H1 (cell line): ENCODE data around the gene TEX14. TPM values are rescaled to one million over a fixed set of nuclear protein-coding genes. Genes with fewer than 3 reads are reported as not detected.

Experiments
- CTCF ChIA-PET: fragments of 300-600 bp; sonication (Branson Sonifier 250); formaldehyde crosslinking; loops from one replicate; lab custom pipeline; 2021; ENCODE audit not compliant: partially characterized antibody; lab: Charles Lee
- POLR2A ChIA-PET: fragments of 300-600 bp; sonication (Branson Sonifier 250); formaldehyde crosslinking; loops from one replicate; lab custom pipeline; 2021; ENCODE audit warnings: inconsistent platforms; ENCODE audit not compliant: partially characterized antibody; lab: Charles Lee
- DNase-seq, 2 experiments: peaks; one replicate each; pipeline versions ENCODE4 v3.0.0 to v3.0.0-alpha.2; 2010 to 2022; ENCODE audit warnings: low spot score in 2 of 2, low read depth in 1 of 2, mixed read lengths in 1 of 2
- FAIRE-seq: peaks from 2 replicates; lab custom pipeline; 2011; peaks lifted over from hg19 to GRCh38; lab: Jason Lieb, UNC
- H2AFZ ChIP-seq: 2 replicates; pipeline ENCODE4 v1.8.1; 2012; ENCODE audit warnings: low read length, inconsistent platforms
- H2AK5ac ChIP-seq: 2 replicates; pipeline ENCODE4 v1.6.1; 2013; ENCODE audit warnings: low read depth, low read length
- H2BK120ac ChIP-seq: replicated peaks from 2 replicates; pipeline ENCODE3; 2013; ENCODE audit warnings: low read depth, low read length, inconsistent platforms
- H2BK12ac ChIP-seq: 2 replicates; pipeline ENCODE4 v1.6.1; 2013; ENCODE audit warnings: low read depth, low read length
- H2BK15ac ChIP-seq: 2 replicates; pipeline ENCODE4 v1.6.1; 2013; ENCODE audit warnings: low read length
- H2BK20ac ChIP-seq: 2 replicates; pipeline ENCODE4 v1.6.1; 2013; ENCODE audit warnings: low read length
- H2BK5ac ChIP-seq: 2 replicates; pipeline ENCODE4 v1.6.1; 2013; ENCODE audit warnings: low read depth, low read length
- H3K14ac ChIP-seq: 2 replicates; pipeline ENCODE4 v1.6.1; 2013; ENCODE audit warnings: inconsistent platforms; ENCODE audit not compliant: insufficient read length
- H3K18ac ChIP-seq: 2 replicates; pipeline ENCODE4 v1.6.1; 2013; ENCODE audit warnings: low read length; ENCODE audit errors: extremely low read depth
- H3K23ac ChIP-seq: 2 replicates; pipeline ENCODE4 v1.6.1; 2013; ENCODE audit warnings: inconsistent platforms; ENCODE audit not compliant: insufficient read length
- H3K23me2 ChIP-seq: 2 replicates; pipeline ENCODE4 v1.6.1; 2013; ENCODE audit warnings: low read depth, low read length
- H3K27ac ChIP-seq: 2 replicates; pipeline ENCODE4 v1.6.1; 2011; ENCODE audit warnings: low read depth, low read length, inconsistent platforms
- H3K27me3 ChIP-seq, 4 experiments: replicated peaks in 1 of 4; 1 replicate in 1 of 4; 2 replicates in 3 of 4; pipeline versions ENCODE4 v1.6.1 to v1.8.1; 2011 to 2013; ENCODE audit warnings: low read length in 3 of 4, mild to moderate bottlenecking in 3 of 4, inconsistent platforms in 2 of 4, mixed read lengths in 2 of 4, moderate library complexity in 1 of 4; ENCODE audit not compliant: control insufficient read depth in 3 of 4, insufficient read depth in 3 of 4; ENCODE audit errors: extremely low read depth in 1 of 4
- H3K36me3 ChIP-seq, 4 experiments: 2 replicates each; pipeline versions ENCODE4 v1.6.1 to v1.8.1; 2011 to 2013; ENCODE audit warnings: mild to moderate bottlenecking in 4 of 4, low read length in 3 of 4, moderate library complexity in 2 of 4, control low read depth in 1 of 4, inconsistent platforms in 1 of 4; ENCODE audit not compliant: insufficient read depth in 4 of 4, control insufficient read depth in 2 of 4
- H3K4ac ChIP-seq: replicated peaks from 2 replicates; pipeline ENCODE3; 2013; ENCODE audit warnings: low read length, low read depth, mixed read lengths, inconsistent platforms; ENCODE audit not compliant: insufficient read length
- H3K4me1 ChIP-seq, 4 experiments: replicated peaks in 1 of 4; 1 replicate in 1 of 4; 2 replicates in 3 of 4; pipeline versions ENCODE4 v1.6.1 to v1.8.1; 2011 to 2013; ENCODE audit warnings: low read length in 3 of 4, inconsistent platforms in 2 of 4, mixed read lengths in 1 of 4; ENCODE audit not compliant: insufficient read depth in 4 of 4, control insufficient read depth in 3 of 4
- H3K4me2 ChIP-seq, 2 experiments: 2 replicates each; pipeline versions ENCODE4 v1.6.1 to v1.8.1; 2011 to 2013; ENCODE audit warnings: low read depth in 2 of 2, low read length in 2 of 2, control low read depth in 1 of 2, inconsistent platforms in 1 of 2, mild to moderate bottlenecking in 1 of 2; ENCODE audit not compliant: insufficient read depth in 1 of 2
- H3K4me3 ChIP-seq, 4 experiments: fragments of 200-600, 300-600 bp in 1 of 4; sonication (generic), shearing (Covaris generic), sonication (Bioruptor Twin) in 1 of 4; 2 replicates each; pipeline versions ENCODE4 v1.5.1 to v1.8.1; 2011 to 2016; ENCODE audit warnings: low read length in 4 of 4, low read depth in 3 of 4, control low read depth in 2 of 4, inconsistent platforms in 2 of 4, mild to moderate bottlenecking in 2 of 4, mixed read lengths in 1 of 4, moderate library complexity in 1 of 4; ENCODE audit not compliant: insufficient read depth in 2 of 4; ENCODE audit errors: extremely low read depth in 1 of 4
- H3K56ac ChIP-seq: replicated peaks from 2 replicates; pipeline ENCODE3; 2013; ENCODE audit warnings: low read depth, mild to moderate bottlenecking, mixed read lengths, low read length, inconsistent platforms; ENCODE audit not compliant: insufficient read length
- H3K79me1 ChIP-seq: 2 replicates; pipeline ENCODE4 v1.6.1; 2013; ENCODE audit warnings: low read depth, low read length, control low read depth
- H3K79me2 ChIP-seq, 2 experiments: 2 replicates each; pipeline versions ENCODE4 v1.6.1 to v1.8.1; 2012 to 2013; ENCODE audit warnings: low read length in 2 of 2, mild to moderate bottlenecking in 2 of 2, inconsistent platforms in 1 of 2; ENCODE audit not compliant: insufficient read depth in 2 of 2, control insufficient read depth in 1 of 2
- H3K9ac ChIP-seq, 4 experiments: replicated peaks in 1 of 4; 1 replicate in 1 of 4; 2 replicates in 3 of 4; pipeline versions ENCODE4 v1.6.1 to v1.8.1; 2011 to 2013; ENCODE audit warnings: low read depth in 3 of 4, low read length in 3 of 4, control low read depth in 2 of 4, mild to moderate bottlenecking in 2 of 4, moderate library complexity in 2 of 4, inconsistent platforms in 1 of 4; ENCODE audit errors: extremely low read depth in 1 of 4
- H3K9me3 ChIP-seq, 2 experiments: 2 replicates each; pipeline versions ENCODE4 v1.6.1 to v1.8.1; 2012 to 2013; ENCODE audit warnings: mild to moderate bottlenecking in 2 of 2, moderate library complexity in 2 of 2, control low read depth in 1 of 2, inconsistent platforms in 1 of 2, low read depth in 1 of 2, low read length in 1 of 2, mixed read lengths in 1 of 2; ENCODE audit not compliant: insufficient read depth in 2 of 2
- H4K20me1 ChIP-seq, 2 experiments: replicated peaks in 1 of 2; 2 replicates each; pipeline versions ENCODE3 to v1.8.1; 2011 to 2013; ENCODE audit warnings: inconsistent platforms in 2 of 2, low read length in 2 of 2, mild to moderate bottlenecking in 1 of 2; ENCODE audit not compliant: insufficient read depth in 2 of 2, control insufficient read depth in 1 of 2
- H4K5ac ChIP-seq: 2 replicates; pipeline ENCODE4 v1.6.1; 2013; ENCODE audit warnings: low read length, low read depth, mixed read lengths, inconsistent platforms; ENCODE audit not compliant: insufficient read length
- H4K8ac ChIP-seq: 2 replicates; pipeline ENCODE4 v1.8.0; 2013; ENCODE audit warnings: mild to moderate bottlenecking, moderate library complexity, low read length, inconsistent platforms; ENCODE audit not compliant: insufficient read depth; ENCODE audit errors: extremely low read depth
- H4K91ac ChIP-seq: replicated peaks from 2 replicates; pipeline ENCODE3; 2013; ENCODE audit warnings: low read length, mixed read lengths, inconsistent platforms; ENCODE audit not compliant: insufficient read length
- ASH2L ChIP-seq: fragments of 200-600, 300-600 bp; sonication (generic); IDR thresholded peaks from one replicate; pipeline ENCODE4 v1.7.1; 2017; ENCODE audit warnings: low read length
- BACH1 ChIP-seq: IDR thresholded peaks from 2 replicates; pipeline ENCODE4 v1.6.1; 2012; ENCODE audit warnings: low read length, improper control_type of control experiment
- CTBP2 ChIP-seq: IDR thresholded peaks from 2 replicates; pipeline ENCODE4 v1.7.0; 2011; ENCODE audit warnings: borderline replicate concordance, mild to moderate bottlenecking, moderate library complexity, mixed read lengths, low read length; ENCODE audit not compliant: insufficient read depth, insufficient read length
- EGR1 ChIP-seq: IDR thresholded peaks from 2 replicates; pipeline ENCODE4 v1.6.1; 2011; ENCODE audit warnings: low read depth, low read length, borderline replicate concordance
- JUN ChIP-seq: IDR thresholded peaks from 2 replicates; pipeline ENCODE4 v1.6.1; 2011; ENCODE audit warnings: low read depth, mild to moderate bottlenecking, improper control_type of control experiment, low read length
- KDM4A ChIP-seq: IDR thresholded peaks from one replicate; pipeline ENCODE4 v1.7.1; 2012; ENCODE audit warnings: low read depth, mild to moderate bottlenecking, moderate library complexity, low read length, inconsistent platforms; ENCODE audit not compliant: severe bottlenecking
- RXRA ChIP-seq: IDR thresholded peaks from 2 replicates; pipeline ENCODE4 v1.6.1; 2011; ENCODE audit warnings: low read depth, mild to moderate bottlenecking, low read length, moderate library complexity; ENCODE audit not compliant: insufficient read depth
- SIRT6 ChIP-seq: IDR thresholded peaks from one replicate; pipeline ENCODE4 v1.7.1; 2012; ENCODE audit warnings: low read length, inconsistent platforms
- SIX5 ChIP-seq: IDR thresholded peaks from 2 replicates; pipeline ENCODE4 v1.6.1; 2011; ENCODE audit warnings: mild to moderate bottlenecking, low read depth, low read length
- SRF ChIP-seq: IDR thresholded peaks from 2 replicates; pipeline ENCODE4 v1.6.1; 2011; ENCODE audit warnings: mild to moderate bottlenecking, low read depth, low read length, moderate library complexity
- SUZ12 ChIP-seq: fragments of 200-600 bp; sonication (generic); IDR thresholded peaks from 2 replicates; pipeline ENCODE4 v1.6.1; 2012; ENCODE audit warnings: mild to moderate bottlenecking, inconsistent platforms, low read length, moderate library complexity, mixed read lengths
- TCF12 ChIP-seq: IDR thresholded peaks from 2 replicates; pipeline ENCODE4 v1.6.1; 2011; ENCODE audit warnings: low read depth, mild to moderate bottlenecking, low read length
- TEAD4 ChIP-seq: IDR thresholded peaks from 2 replicates; pipeline ENCODE4 v1.6.1; 2012; ENCODE audit warnings: low read depth, low read length, inconsistent platforms, mixed read lengths
- USF2 ChIP-seq: IDR thresholded peaks from 2 replicates; pipeline ENCODE4 v1.6.1; 2011; ENCODE audit warnings: low read length, improper control_type of control experiment
- WGBS, 2 experiments: shearing (Covaris generic) in 1 of 2; methylation state at CpG; one replicate each; pipeline versions ENCODE4 v1.1.6 to v1.1.7; 2013 to 2015; ENCODE audit warnings: low lambda C conversion rate in 2 of 2, mixed read lengths in 2 of 2, inconsistent platforms in 1 of 2, low coverage in 1 of 2, missing lambda C conversion rate in 1 of 2; ENCODE audit not compliant: insufficient replicate concordance in 2 of 2, insufficient coverage in 1 of 2, insufficient read length in 1 of 2; ENCODE audit errors: extremely low coverage in 1 of 2, missing lambda C conversion rate in 1 of 2; 5-methylcytosine and 5-hydroxymethylcytosine counted together
- polyA plus RNA-seq, 7 experiments: library from polyadenylated mRNA; depleted of rRNA in 3 of 7; stranded (reverse) in 5 of 7; unstranded in 2 of 7; fragments of >200 nt in 5 of 7; fragments of 200-250 nt in 2 of 7; gene quantifications; 1 replicate in 5 of 7; 2 replicates in 1 of 7; 4 replicates in 1 of 7; pipeline versions ENCODE4 v1.2.1 to v1.2.3, GENCODE V29; 2011 to 2013; ENCODE audit warnings: missing spikeins in 2 of 7, mixed read lengths in 2 of 7
- total RNA-seq: library from RNA; stranded (reverse); fragmentation: NEBNext Ultra II Directional; extraction: Animal tissue kit (Norgen Biotek cat#: 25700); gene quantifications from 2 replicates; pipeline ENCODE4 v1.2.1, GENCODE V29; 2021

TEX14 gene
- total and polyA plus RNA-seq, 2 of the 8 experiments (the other 6 are each of a cell fraction or from before 2014, with no cell fraction given): 0.83 to 2.5 TPM

- Histone ChIP-seq H3K79me1 (no peaks in the 10 kb centered on the region), H2BK120ac (no peak overlapping the region), H4K91ac (no peak overlapping the region), H3K27me3 (no peaks in the 10 kb centered on the region), H4K20me1 (no peaks in the 10 kb centered on the region), H3K36me3 (no peaks in the 10 kb centered on the region), H3K27ac (no peak overlapping the region), H3K23me2 (no peaks in the 10 kb centered on the region; the same call in 1 of the 2 replicates), H2BK12ac (no peak overlapping the region), H2AFZ (no peak overlapping the region), H3K14ac (no peak overlapping the region), H3K79me2 (no peaks in the 10 kb centered on the region; a peak in 1 of 4 replicates), H3K4me3 (no peak overlapping the region), H3K4ac (no peak overlapping the region), H2BK5ac (no peak overlapping the region), H3K4me2 (no peak overlapping the region), H2BK15ac (no peak overlapping the region), H3K56ac (no peak overlapping the region), H3K23ac (no peak overlapping the region), H4K8ac (no peak overlapping the region), H2BK20ac (no peak overlapping the region), H2AK5ac (no peak overlapping the region), H3K18ac (no peak overlapping the region), H3K4me1 (peaks cover 0 to 4% (median 0%) of the 10 kb centered on the region in 4 experiments; a peak in 3 of 7 replicates), H3K9ac (no peak overlapping the region), H3K9me3 (no peaks in the 10 kb centered on the region), H4K5ac (no peak overlapping the region)
- no peak for DNase-seq
- FAIRE-seq: no peak
- ChIA-PET CTCF (interaction anchor here (0.6 to 1.3 kb wide), 2 partner anchors 85 to 168 kb away, joined by 3 read pairs; no protein-coding TSS in a partner anchor), POLR2A (interaction anchor here (1.5 kb wide), 1 partner anchor 56 kb away, joined by 4 read pairs; no protein-coding TSS in a partner anchor)
- 92% methylated on average over 2 of the region's 2 CpGs; no CpG with 5 or more reads in 1 of the 2 experiments for WGBS, 2 experiments
- TF ChIP-seq JUN (no peak), TCF12 (no peak), TEAD4 (no peak), USF2 (no peak), ASH2L (no peak), KDM4A (no peak), SIX5 (no peak), EGR1 (no peak), SIRT6 (no peak), BACH1 (no peak), SUZ12 (no peak), RXRA (no peak), CTBP2 (no peak), SRF (no peak)
Measured at GRCh38 chr17:58688521-58688920, 3.3 kb downstream of the TEX14 start.
